Cardiac septum (tissue), 1 donor: ENCODE data around the gene GLDC. TPM values are rescaled to one million over a fixed set of nuclear protein-coding genes. Genes with fewer than 3 reads are reported as not detected.

Experiments used
- DNase-seq: peaks from one replicate; pipeline ENCODE4 v3.0.0-alpha.2; 2020; ENCODE audit warnings: low spot score
- intact Hi-C: fragments of 100-400 bp; cut with DNase I; formaldehyde crosslinking; loops from one replicate; pipeline ENCODE4 v1.14.0; 2022
- total RNA-seq: library from RNA; stranded (reverse); fragmentation: NEBNext Ultra II Directional; extraction: Animal tissue kit (Norgen Biotek cat#: 25700); gene quantifications from one replicate; pipeline ENCODE4 v1.2.1, GENCODE V29; 2021
- donor health status: DM: no; HTN: no; CAD: no.

GLDC gene
- total RNA-seq, 1 donor from 2014 or later, result 0.11 TPM

DNA sequence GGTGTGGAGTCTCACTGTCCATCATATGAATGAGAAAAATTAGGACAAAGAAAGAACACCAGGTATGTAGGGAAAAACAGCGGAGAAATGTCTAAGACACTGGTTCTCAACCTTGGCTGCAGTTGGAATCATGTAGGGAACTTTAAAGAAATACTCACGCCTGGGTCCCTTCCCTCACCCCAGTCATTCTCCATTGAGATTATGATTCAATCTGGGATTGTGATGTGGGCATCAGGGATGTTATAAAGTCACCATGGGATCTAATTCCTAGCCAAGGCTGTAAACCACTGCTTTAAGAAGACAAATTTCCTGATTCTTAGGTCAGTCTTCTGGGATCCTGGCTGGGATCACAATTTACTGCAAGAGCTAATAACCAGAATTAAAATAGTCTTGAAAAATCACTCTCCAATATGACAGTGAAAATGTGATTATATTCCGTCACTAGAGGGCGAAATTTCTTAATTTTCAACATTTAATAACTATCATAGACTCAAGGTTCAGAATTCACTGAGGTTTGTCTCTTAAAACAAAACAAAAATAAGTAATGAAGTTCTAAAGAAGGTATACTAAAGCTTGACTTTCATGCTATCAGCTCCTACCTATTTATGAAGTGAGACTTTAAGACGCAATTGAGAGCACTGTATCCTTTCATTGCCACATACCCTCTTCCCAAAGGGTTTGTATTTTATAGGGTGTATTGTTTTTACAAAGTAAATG, 60.5 kb downstream of the GLDC start:
- no peak for DNase-seq
- intact Hi-C loops, result loop anchor here (5.0 kb wide), 2 partner anchors 82 to 152 kb away; no protein-coding TSS in a partner anchor

- DNase-seq, result no peak
- intact Hi-C loops, result no loop called here
These were observed 64.3 kb downstream of the GLDC start for GRCh38 chr9:6581253-6581652.

DNA sequence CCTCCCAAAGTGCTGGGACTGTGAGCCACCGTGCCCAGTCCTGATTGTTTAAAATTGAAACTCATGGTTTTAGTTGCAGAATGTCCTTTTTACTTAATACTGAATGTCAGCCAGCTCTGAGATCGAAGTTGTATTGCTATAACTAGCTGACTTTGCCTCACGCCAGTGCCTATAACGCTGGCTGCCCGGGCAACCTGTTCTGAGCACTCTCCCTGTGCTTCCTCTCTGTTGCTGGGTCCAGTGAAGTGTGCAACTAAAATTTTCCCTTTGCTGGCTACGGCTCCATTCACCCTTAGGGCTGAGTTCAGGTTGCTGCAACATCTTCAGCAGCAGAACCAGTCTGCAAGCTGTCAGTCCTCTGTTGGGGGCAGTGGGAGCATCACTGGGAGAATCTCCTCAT, 65.9 kb downstream of the GLDC start:
- DNase-seq, result no peak
- intact Hi-C loops, result no loop called here

GRCh38 chr9:6576987-6577386, 68.5 kb downstream of the GLDC start:
- DNase-seq, result no peak
- intact Hi-C loops, result no loop called here

DNA sequence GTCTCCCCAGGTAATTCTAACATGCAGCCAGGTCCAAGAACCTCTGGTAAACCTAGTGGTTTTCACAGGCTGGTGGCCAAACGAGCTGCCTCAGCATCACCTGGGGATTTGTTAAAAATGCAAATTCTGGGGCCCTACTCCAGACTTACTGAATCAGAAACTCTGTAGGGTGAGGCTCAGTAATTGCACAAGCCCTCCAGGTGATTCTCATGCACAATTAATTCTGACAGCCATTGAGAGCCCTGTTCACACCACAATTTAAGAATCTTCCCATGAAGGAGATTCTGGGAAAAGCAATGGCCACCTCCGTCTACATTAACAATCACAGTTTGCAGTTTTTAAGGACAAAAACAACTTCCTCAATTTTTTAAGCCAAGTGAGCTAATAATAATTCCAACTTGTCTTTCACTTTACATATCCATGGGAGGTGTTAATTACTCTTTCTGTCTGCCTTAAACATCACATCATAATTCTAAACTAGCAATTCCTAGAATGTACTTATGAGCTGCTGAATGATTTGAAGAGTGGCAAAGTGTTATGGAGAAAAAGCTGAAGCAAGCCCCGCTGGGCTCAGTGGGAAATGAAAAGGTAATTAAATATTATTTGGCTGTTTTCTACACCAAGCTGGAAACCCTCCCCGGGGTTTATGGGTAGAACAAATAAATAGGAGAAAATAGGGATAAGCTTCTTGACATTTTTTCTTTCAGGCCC, 70.0 kb downstream of the GLDC start:
- no peak for DNase-seq
- intact Hi-C loops, result no loop called here

GRCh38 chr9:6567140-6567591, 78.4 kb downstream of the GLDC start:
- intact Hi-C loops, result loop anchor here (5.0 kb wide), 1 partner anchor 155 kb away; the partner anchor contains the start of gene UHRF2
- DNase-seq, result no peak

GRCh38 chr9:6566409-6567139, 79.0 kb downstream of the GLDC start:
- no peak for DNase-seq

GRCh38 chr9:6565312-6565711, 80.2 kb downstream of the GLDC start:
- intact Hi-C loops, result loop anchor here (5.0 kb wide), 1 partner anchor 153 kb away; the partner anchor contains the start of gene UHRF2
- DNase-seq, result no peak

More at GRCh38 chr9:6566409-6567139, 79.0 kb downstream of the GLDC start:
- intact Hi-C loops, result loop anchor here (5.0 kb wide), 1 partner anchor 154 kb away; the partner anchor contains the start of gene UHRF2

GRCh38 chr9:6564868-6565267, 80.7 kb downstream of the GLDC start:
- no peak for DNase-seq
- intact Hi-C loops, result loop anchor here (5.0 kb wide), 1 partner anchor 153 kb away; the partner anchor contains the start of gene UHRF2

DNA sequence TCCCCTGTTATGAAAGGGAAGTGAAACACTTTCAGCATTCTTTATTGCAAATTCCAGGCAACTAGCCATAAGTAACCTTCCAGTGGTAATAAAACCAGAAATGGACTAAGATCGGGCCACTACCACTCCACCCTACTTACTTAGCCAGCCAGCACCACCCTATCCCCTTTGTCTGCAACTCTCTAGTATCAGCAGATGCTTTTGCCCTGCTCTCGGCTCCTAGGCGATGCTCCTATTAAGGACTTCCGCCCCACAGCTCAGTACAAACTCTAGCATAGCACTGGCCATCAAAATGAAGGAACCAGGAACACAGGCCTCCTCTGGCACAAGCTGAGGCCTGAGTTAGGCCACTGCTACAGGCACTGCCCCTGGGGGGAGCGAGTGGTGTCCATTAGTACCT, 81.2 kb downstream of the GLDC start:
- DNase-seq, result no peak
- intact Hi-C loops, result no loop called here

- no peak for DNase-seq
- intact Hi-C loops, result no loop called here
These were observed 82.6 kb downstream of the GLDC start for GRCh38 chr9:6562871-6563430.

- intact Hi-C loops, result no loop called here
These were observed 83.3 kb downstream of the GLDC start for GRCh38 chr9:6562201-6562600.

DNA sequence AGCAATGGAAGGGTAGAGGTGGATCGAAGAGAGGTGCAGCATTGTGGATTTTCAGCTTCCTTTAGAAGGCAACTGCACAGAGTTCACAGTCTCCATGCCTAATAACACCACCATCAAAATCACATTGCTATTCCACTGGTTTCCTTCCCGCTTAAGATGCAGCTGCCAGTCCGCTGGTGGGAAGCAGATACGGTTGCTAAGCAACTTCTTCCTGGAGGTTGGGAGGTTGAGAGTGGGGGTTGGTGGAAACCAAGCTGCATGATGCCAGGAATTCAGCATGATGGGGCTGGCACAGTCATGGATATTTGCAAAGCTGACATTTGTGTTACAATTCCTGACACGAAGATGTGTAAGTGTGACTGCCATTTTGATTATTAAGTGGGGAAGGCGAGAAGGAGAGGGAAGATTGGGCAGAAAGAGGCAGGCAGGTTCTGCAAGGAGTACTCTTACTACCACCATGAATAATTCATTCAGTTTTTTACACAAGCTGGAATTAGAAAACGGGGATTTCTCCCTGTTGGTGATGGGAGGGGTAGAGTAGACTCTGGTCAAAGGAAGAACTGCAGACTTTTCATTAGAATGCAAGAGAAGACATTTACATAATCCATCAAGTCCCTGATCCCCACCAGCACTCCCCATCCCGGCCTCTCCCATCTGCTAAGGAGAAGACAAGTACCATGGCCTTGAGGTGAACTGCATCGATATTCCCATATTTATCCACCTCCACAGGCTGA, 87.5 kb downstream of the GLDC start:
- intact Hi-C loops, result no loop called here
- DNase-seq, result no peak

More at GRCh38 chr9:6562201-6562600, 83.3 kb downstream of the GLDC start:
- no peak for DNase-seq

DNA sequence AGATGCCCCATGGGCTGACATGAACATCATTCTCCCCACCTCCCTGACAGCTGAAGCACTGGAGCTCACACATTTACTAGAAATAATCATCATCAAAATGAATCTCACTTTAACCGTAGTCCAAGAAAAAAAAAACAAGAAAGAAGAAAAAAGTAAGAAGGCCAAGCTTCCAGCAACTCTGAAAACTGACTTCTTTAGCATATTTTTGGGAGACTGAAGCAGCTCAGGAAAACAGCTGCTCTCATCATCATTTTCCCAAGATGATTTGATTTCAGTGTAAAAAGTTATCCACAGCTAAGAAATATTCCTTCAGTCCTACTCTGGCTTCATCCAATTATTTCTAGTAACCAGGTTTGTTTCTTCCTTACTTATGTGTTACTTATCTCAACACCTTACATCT, 91.7 kb downstream of the GLDC start:
- DNase-seq, result no peak
- intact Hi-C loops, result no loop called here

DNA sequence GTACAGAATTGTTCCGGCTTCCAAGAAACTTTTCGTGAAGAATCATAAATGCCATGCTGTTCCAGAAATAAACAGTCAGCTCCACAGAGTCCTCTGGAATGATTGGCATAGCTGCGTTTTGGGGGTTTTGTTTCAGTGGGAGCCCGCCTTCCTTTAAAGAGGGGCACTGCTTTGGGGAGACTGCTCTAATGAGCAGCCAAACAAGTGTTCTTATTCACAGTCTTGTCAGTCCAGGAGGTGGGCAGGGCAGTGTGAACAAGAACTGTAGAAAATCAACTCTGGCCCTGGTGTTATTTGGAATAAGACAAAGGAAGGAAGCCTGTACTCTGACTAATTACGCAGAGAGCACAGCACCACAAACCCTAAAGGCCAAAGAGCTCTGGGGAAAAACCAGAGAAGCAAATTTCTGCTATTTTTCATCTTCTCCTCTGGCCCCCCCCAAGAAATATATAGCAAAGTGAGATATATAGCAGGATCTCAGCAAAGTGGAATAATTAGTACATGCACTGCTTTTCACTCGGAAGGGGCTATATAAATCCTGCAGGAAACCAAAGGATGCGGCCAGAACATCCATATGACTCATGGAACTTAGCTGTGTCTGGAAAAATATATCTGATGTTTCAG, 92.9 kb downstream of the GLDC start:
- DNase-seq, result no peak
- intact Hi-C loops, result no loop called here

- DNase-seq, result no peak
- intact Hi-C loops, result no loop called here
These were observed 93.5 kb downstream of the GLDC start for GRCh38 chr9:6552033-6552432.

- DNase-seq, result no peak
- intact Hi-C loops, result no loop called here
These were observed 94.4 kb downstream of the GLDC start for GRCh38 chr9:6551136-6551535.

GRCh38 chr9:6549106-6549800, 96.3 kb downstream of the GLDC start:
- intact Hi-C loops, result no loop called here
- no peak for DNase-seq
